ENCODE results near the gene SHFL. TPM values are rescaled to one million over a fixed set of nuclear protein-coding genes. Genes with fewer than 3 reads are reported as not detected.
A peak's percentile ranks its signal among the peaks of the same experiment; 100 is the strongest.

Gene SHFL
- total RNA-seq, 1 donor from 2014 or later = 98.0 TPM

DNA sequence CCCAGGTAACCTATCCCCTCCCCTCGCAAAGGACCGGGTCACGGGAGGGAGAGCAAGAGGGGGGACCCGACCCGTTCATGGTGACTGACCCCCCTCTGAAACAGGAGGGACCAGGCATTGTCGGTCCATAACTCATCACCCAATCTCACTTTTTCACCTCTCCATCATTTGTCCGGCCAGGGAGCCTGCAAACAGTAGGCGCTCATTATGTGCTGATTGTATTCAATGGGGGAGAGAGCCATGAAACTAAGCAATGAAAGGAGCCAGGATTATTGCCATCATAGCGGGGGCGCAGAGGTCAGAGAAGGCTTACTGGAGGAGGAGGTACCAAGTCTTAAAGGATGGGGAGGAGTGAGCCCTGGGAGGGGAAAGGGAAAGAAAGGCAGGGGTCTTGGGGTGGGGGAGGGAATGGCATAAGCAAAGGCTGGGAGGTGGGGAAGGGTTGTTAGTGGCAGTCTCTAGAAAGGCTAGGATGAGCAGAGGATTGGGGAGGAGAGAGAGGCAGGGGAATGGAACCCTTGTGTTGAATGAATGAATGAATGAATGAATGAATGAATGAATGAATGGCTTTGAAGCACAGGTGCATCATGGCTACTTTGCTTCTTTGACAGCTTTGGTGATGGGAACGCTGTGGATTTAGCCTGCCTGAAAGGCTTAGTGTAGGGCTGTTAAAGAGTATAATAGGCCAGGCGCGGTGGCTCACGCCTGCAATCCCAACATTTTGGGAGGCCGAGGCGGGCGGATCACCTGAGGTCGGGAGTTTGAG lies 1.4 kb downstream of the SHFL start:
- H3K4me3 ChIP-seq = peak overlapping the region; percentile 74 to 80
- H3K9me3 ChIP-seq = no peaks in the 10 kb centered on the region
- intact Hi-C loops (cut with DNase I) = no loop called here
- TF ChIP-seq, protein P1, sequence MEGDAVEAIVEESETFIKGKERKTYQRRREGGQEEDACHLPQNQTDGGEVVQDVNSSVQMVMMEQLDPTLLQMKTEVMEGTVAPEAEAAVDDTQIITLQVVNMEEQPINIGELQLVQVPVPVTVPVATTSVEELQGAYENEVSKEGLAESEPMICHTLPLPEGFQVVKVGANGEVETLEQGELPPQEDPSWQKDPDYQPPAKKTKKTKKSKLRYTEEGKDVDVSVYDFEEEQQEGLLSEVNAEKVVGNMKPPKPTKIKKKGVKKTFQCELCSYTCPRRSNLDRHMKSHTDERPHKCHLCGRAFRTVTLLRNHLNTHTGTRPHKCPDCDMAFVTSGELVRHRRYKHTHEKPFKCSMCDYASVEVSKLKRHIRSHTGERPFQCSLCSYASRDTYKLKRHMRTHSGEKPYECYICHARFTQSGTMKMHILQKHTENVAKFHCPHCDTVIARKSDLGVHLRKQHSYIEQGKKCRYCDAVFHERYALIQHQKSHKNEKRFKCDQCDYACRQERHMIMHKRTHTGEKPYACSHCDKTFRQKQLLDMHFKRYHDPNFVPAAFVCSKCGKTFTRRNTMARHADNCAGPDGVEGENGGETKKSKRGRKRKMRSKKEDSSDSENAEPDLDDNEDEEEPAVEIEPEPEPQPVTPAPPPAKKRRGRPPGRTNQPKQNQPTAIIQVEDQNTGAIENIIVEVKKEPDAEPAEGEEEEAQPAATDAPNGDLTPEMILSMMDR (IDR thresholded peaks at IDR 0.05) = no peak
- H3K27me3 ChIP-seq = no peaks in the 10 kb centered on the region
- H3K36me3 ChIP-seq = peaks cover 8 to 33% of the 10 kb centered on the region in 2 donors
- no peaks in the 10 kb centered on the region for H3K4me1 ChIP-seq
- H3K27ac ChIP-seq = peak overlapping the region; percentile 82 to 89
- DNase-seq (ENCODE audit: low spot score in 2 of 2) = no peak

DNA sequence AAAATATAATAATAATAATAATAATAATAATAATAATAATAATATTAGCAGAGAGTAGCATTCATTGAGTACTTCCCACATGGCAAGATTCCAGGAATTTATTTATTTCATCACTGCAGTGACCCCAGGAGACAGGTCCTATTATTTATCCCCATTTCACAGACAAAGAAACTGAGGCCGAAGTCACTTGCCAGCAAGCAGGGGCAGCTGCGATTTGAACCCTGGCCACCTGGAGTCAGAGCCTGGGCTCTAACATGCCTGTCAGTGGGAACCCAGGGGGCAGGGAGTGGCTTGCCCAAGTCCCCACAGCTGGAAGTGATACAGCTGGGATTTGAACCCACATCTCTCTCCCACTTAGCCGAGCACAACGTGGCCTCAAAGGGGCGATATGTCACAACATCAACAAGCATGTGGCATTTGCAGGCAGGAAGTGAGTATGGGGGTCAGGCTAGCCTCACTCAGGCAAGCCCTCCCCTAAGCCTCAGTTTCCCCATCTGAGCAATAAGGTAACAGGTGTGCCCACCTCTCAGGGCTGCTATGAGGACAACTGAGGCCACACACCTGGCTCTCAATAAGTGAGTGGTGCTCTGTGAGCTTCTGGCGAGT lies 2.9 kb downstream of the SHFL start:
- Histone ChIP-seq H3K36me3 (peaks cover 10 to 38% of the 10 kb centered on the region in 2 donors), H3K9me3 (no peaks in the 10 kb centered on the region), H3K4me3 (no peak overlapping the region), H3K27ac (no peak overlapping the region), H3K4me1 (no peaks in the 10 kb centered on the region), H3K27me3 (no peaks in the 10 kb centered on the region)
- TF ChIP-seq, protein P1 (IDR thresholded peaks at IDR 0.05) = no peak
- intact Hi-C loops (cut with DNase I) = no loop called here
- DNase-seq (ENCODE audit: low spot score in 2 of 2) = no peak

GRCh38 chr19:10089801-10090375 lies 3.8 kb downstream of the SHFL start:
- Histone ChIP-seq H3K27ac (no peak overlapping the region), H3K4me3 (no peak overlapping the region), H3K36me3 (peaks cover 10 to 38% of the 10 kb centered on the region in 2 donors), H3K27me3 (no peaks in the 10 kb centered on the region), H3K4me1 (no peaks in the 10 kb centered on the region), H3K9me3 (no peaks in the 10 kb centered on the region)
- TF ChIP-seq, protein P1 (IDR thresholded peaks at IDR 0.05) = no peak
- intact Hi-C loops (cut with DNase I) = no loop called here
- DNase-seq (ENCODE audit: low spot score in 2 of 2) = no peak

DNA sequence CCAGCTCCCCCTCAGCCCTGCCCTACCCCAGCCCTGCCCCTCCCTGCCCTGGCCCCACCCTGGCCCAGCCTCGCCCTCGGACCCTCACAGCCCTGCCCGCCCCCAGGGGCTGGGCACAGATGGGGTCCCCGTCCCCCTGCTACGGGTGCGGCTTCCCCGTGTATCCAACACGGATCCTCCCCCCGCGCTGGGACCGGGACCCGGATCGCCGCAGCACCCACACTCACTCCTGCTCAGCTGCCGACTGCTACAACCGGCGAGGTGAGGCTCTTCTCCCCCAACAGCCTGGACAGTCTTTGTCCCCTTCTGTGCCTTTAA lies 5.2 kb downstream of the SHFL start:
- TF ChIP-seq, protein P1 (IDR thresholded peaks at IDR 0.05) = no peak
- Histone ChIP-seq H3K27ac (no peak overlapping the region), H3K27me3 (no peaks in the 10 kb centered on the region), H3K9me3 (no peaks in the 10 kb centered on the region), H3K4me1 (peaks cover under 1 to 3% of the 10 kb centered on the region in 2 donors), H3K4me3 (no peak overlapping the region), H3K36me3 (peaks cover 10 to 38% of the 10 kb centered on the region in 2 donors)
- no peak for DNase-seq (ENCODE audit: low spot score in 2 of 2)
- intact Hi-C loops (cut with DNase I) = no loop called here

- Histone ChIP-seq H3K4me1 (peaks cover 4 to 8% of the 10 kb centered on the region in 2 donors), H3K36me3 (peaks cover 10 to 38% of the 10 kb centered on the region in 2 donors), H3K27ac (no peak overlapping the region), H3K9me3 (no peaks in the 10 kb centered on the region), H3K4me3 (no peak overlapping the region), H3K27me3 (no peaks in the 10 kb centered on the region)
- intact Hi-C loops (cut with DNase I) = no loop called here
- TF ChIP-seq, protein P1 (IDR thresholded peaks at IDR 0.05) = no peak
- no peak for DNase-seq (ENCODE audit: low spot score in 2 of 2)
These were observed 6.0 kb downstream of the SHFL start for GRCh38 chr19:10091895-10092641.

All from ascending aorta (tissue), 2 donors.